GM19438 (cell line): ENCODE measurements around the gene CCNG2.
"Not testable (repeated sequence)": the region's sequence is repeated elsewhere in the genome, so short reads cannot be mapped to it uniquely, and the experiment has no call there.

ENCODE experiments used
- ATAC-seq: cut with Tn5 transposase; IDR thresholded peaks from one replicate; pipeline ENCODE4 v1.9.1; 2021; ENCODE audit warnings: low read depth; ENCODE audit not compliant: unreplicated experiment

Gene CCNG2

DNA sequence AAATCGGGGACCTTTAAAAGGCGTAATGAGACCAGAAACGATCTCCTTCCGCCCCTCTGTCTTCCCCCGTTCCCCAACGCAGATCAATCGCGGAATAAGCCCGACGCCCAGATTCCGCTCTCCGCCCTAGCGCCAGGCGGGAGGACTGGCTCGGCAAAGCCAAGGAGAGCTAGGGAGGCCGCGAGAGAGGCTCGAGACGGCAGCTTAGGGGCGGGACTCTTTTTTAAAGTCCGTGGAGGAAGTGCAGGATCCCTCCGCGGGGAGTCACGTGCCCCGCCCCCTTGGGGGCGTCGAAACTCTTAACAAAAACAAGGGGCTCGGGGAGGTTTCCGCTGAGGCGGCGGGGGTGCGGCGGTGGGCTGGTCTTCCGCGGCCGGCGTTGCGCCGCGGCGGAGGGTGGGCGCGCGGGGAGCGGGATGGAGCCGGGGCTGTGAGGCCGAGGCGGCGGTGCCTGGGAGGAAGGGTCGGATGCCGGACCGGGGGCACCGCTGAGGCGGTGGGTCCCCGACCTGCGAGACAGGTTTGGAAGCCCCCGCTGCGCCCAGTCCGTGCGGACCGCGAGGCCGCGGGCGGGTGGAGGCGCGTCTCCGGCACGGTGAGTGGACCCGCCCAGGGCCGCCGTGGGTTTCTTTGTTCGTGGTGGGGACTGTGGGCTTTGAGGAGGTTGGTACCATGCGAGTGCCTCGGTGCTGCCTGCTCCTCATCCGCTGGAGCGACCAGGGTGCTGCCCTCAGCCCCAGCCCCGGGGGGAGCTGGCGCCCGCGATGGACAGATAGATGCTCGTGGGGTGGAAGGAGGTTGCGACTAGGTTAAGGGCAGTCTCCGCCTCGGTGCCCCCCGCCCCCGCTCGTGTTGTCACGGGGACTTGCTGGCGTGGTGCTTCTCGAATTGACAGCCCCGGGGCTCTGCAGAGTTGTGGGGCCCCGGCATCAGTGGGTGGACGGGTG is at the start of gene CCNG2:
CCNG2 (plus strand) TSS at position 296 of the 947 bp plus-strand sequence. CDS start 1,326 bp downstream, outside the sequence.
- peak; percentile 22 for ATAC-seq

GRCh38 chr4:77110730-77111129 is 46.3 kb upstream of the CCNG2 start:
- ATAC-seq = no peak

DNA sequence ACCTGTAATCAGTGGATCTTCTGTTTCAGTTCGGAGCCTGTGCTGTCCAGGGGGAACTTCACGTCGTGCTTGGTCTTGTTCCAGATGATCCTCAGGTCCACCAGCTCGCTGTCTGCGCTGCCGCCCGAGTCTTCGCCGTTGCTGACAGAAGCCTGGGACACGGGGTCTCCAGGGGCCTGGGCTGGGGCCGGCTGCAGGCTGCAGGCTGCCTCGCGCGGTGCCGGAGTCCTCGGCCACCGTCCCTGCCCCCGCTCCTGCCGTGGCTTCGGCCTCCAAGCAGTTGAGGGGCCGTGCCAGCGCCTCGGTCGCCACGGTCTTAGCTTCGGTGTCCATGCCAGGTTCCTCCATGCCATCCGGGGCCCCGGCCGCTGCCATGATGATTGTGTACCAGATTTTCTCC is 43.9 kb upstream of the CCNG2 start:
- no peak for ATAC-seq

GRCh38 chr4:77117721-77118120 is 39.3 kb upstream of the CCNG2 start:
- ATAC-seq = no peak

GRCh38 chr4:77120886-77121508 is 36.0 kb upstream of the CCNG2 start:
- no peak for ATAC-seq

DNA sequence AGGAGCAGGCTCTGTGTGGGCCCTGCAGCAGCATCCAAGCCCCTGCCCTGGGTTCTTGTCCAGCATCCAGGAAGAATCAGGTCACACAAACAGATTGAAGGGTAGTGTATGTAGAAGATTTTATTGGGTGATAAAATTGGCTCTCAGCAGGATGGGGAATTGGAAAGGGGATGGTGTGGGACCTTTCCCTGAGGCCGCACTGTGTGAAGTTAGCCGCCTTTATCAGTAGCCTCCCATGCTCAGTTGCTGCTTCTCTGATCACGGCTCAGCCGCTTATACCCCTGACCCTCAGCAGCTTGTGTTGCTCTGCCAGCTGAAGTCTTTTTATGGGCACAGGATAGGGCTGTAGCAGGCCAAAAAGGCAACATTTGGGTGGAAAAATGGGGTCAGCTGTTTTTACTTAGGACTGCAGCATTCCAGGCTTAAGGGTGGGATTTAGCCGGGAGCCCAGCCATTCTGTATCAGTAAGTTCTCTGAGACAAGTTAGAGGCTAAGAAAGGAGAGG is 35.2 kb upstream of the CCNG2 start:
- no peak for ATAC-seq

GRCh38 chr4:77122656-77123055 is 34.4 kb upstream of the CCNG2 start:
- no peak for ATAC-seq

GRCh38 chr4:77123411-77123810 is 33.6 kb upstream of the CCNG2 start:
- peak; percentile 41 for ATAC-seq

- no peak for ATAC-seq
These were observed 32.4 kb upstream of the CCNG2 start for GRCh38 chr4:77124576-77124975.

DNA sequence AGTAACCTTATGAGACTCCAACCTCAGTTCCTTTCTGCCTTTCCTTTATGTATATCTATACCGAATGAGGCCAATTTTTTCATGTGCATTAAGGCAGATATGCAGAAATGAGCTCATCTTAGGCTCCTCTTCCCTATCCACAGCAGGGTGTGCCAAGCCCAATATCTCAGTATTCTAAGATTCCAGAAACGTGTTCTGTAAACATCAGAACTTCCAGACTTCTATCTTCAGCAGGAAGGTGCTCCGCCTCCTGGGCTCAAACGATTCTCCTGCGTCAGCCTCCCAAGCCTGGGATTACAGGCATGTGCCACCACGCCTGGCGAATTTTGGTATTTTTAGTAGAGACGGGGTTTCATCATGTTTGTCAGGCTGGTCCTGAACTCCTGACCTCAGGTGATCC is 31.0 kb upstream of the CCNG2 start:
- ATAC-seq = no peak

- ATAC-seq = peak; percentile 71
These were observed 30.2 kb upstream of the CCNG2 start for GRCh38 chr4:77126809-77127208.

DNA sequence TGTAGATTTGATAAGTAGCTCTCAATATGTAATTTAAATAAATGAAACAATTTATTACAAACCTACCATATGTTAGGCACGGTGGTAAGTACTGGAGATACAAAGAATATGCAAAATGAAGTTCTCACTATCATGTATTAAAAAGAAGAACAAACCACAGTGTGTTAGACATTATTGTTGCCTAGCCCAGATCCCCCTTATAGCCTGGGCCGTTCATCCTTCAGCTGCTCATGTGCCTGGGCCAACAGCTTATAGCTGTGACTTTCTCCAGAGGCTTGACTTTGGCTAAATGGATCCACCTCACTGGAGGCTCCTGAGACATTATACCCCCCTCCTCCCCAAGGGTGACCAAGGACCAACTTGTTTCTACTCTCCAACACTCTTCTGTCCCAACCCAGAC is 29.8 kb upstream of the CCNG2 start:
- ATAC-seq = peak; percentile 48

DNA sequence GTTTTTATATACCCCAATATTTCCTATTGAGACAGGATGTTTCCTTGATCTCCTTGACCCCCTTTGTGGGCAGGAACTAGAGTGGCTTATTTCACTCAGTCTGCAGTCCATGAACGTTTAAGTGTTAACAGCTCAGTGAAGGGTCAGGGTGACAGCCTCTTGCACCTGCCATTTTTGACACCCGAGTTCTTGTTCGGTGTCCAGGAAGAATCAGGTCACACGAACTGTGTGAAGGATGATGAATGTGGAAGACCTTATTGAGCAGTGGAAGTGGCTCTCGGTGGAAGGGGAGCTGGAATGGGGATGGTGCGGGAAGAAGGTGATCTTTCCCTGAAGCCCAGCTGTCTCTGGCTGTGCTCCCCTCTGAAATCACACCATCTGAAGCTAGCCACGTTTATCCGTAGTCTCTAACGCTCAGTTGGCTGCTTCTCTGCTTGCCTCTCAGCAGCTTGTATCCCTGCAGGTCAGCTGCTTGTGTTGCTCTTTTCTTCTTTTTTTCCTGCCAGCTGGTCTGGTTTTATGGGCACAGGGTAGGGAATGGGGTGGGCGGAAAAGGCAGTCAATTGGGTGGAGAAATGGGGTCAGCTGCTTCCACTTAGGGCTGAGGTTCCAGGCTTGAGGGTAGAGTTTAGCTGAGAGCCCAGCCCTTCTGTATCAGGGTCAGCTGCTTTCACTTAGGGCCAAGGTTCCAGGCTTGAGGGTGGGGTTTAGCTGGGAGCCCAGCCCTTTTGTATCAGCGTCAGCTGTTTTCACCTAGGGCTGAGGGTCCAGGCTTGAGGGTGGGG is 29.0 kb upstream of the CCNG2 start:
- ATAC-seq = no peak

DNA sequence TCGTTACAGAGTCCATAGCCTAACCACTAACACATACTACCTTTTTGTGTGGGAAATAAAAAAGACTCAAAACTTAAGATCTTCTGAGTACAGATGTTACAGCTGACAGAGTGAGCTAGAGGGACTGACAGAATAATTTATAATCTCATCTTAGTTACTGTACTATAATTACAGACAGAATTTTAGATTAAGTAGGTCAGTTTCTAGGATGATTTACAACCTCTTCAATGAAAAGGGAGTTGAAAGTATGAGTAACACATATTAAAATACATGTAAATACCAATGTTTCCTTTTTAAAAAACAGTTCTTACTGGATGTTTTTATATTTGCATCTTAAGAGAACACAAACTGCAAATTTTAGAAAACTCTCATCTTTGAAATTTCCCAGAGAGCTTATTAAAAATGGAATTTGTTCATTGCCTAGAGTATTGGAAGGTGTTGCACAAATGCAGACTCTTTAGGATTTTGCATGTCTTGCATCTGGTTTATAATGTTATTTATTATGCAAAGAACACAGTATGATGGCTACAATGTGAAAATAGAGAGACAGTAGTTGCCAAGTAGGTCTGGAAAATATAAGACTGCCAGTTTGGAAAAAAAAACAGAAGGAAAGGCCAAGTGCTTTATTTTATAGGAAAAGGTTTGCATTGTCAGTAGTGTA is 24.2 kb upstream of the CCNG2 start:
- ATAC-seq = no peak

- not testable (repeated sequence) for ATAC-seq
These were observed 19.6 kb upstream of the CCNG2 start for GRCh38 chr4:77137448-77137847.

DNA sequence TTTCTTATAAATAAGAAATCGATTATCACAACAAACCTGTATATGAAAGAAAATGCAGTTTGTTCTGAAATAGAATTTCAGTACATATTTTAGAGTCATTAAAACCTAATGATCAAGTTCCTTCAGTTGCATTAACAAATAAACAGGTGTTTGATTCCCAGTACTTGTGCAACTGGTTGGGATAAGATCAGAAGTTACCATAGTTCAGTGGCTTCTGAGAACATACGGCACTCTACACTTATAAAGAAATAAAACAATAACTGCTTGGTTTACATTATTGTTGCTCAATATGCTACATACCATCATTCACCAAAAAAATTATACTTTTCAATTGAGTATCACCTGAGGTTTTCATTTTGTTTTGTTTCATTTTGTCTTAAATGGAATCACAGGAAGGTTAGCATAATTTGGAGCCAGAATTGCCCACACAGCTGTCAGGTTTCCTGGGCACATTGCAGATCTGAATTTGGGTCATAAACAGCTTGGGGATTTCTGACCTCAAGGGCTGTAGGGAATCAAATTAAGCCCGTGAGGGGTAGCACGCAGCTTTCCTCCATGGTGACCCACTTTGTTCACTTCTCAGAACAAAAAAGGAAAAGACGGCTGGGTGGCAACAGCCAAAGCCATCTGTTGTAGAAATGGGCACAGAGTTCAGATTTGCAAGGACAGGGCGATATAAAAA is 14.9 kb upstream of the CCNG2 start:
- no peak for ATAC-seq

DNA sequence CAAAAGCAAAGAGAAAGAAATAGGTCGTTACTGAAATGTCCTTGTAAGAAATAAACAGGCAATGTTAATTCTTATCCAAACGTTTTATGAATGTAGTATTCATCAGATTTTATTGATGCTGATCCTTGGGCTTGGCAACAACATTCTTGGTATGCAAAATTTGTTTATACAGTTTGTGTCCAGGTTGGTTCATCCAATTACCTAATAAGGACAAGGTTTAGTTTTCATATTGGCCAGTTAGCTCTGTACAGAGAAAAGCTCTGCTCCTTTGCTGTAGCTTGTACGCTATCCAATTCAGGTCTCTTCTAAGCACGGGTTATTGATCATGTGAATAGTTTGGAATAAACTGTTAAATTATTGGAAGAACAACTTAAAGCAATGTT is 14.4 kb upstream of the CCNG2 start:
- no peak for ATAC-seq

DNA sequence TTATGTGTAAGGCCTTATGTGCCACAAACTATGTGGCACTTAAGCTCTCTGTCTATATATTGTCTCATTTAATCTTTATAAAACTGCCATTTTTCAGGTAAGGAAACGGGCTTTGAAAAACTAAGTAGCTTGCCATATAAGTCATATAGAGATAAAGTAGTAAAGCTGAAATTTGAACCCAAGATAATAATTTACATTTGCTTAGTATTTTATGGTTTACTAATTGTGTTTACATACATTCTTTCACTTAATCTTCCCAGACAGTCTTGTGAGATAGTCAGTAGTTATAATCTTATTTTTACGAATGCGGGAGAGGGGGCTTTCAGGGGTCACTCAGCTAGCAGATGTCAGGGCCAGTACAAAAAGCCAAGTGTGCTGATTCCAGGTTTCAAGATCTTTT is 13.9 kb upstream of the CCNG2 start:
- ATAC-seq = no peak

DNA sequence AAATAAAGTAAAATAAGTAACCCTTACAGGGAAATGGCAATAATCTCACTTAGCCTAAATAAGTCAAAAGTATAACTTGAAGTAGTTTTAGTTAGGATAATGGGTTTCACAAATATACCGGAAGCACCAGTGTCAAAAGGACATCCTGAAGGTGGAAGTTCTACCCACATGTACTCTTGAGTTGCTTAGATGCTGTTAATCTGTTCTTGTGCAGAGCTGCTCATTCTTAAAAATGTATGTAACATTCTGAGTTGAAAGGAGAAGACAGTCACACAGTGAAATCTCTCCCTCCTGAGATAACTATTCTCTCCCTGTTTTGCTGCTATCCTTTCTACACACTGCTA is 11.2 kb upstream of the CCNG2 start:
- no peak for ATAC-seq
